GM23338 (cell line): ENCODE data around the gene OBSL1. TPM values are rescaled to one million over a fixed set of nuclear protein-coding genes. Genes with fewer than 3 reads are reported as not detected.

Experiments
- CREB1 ChIP-seq: fragments of 250-450 bp; sonication (Bioruptor Pico); IDR thresholded peaks from 2 replicates; pipeline ENCODE4 v1.5.0; 2020; ENCODE audit warnings: low read depth, mild to moderate bottlenecking, moderate library complexity
- EZH2phosphoT487 ChIP-seq: fragments of 200-600 bp; sonication (generic); IDR thresholded peaks from one replicate; pipeline ENCODE4 v1.8.1; 2018; ENCODE audit warnings: antibody characterized with exemption; ENCODE audit not compliant: unreplicated experiment
- POLR2AphosphoS5 ChIP-seq: IDR thresholded peaks from 2 replicates; pipeline ENCODE4 v1.6.1; 2016; ENCODE audit warnings: antibody characterized with exemption, low read depth
- ZNF331 ChIP-seq: fragments of 250-450 bp; sonication (Bioruptor Pico); IDR thresholded peaks from 2 replicates; pipeline ENCODE4 v1.5.0; 2020; ENCODE audit warnings: low read depth, mild to moderate bottlenecking, moderate library complexity
- polyA plus RNA-seq: library from polyadenylated mRNA; unstranded; fragments of >200 nt; fragmentation: Nextera tagmentation; extraction: Ambion mirVana; gene quantifications from 2 replicates; pipeline ENCODE4 v1.2.1, GENCODE V29; 2016
- total RNA-seq: library from RNA; depleted of rRNA; stranded (reverse); fragments of >200 nt; shearing (Covaris generic); gene quantifications from 2 replicates; pipeline ENCODE4 v1.2.3, GENCODE V29; 2014
- TF ChIP-seq, protein P1 (sequence below): fragments of 250-450 bp; sonication (Bioruptor Pico); IDR thresholded peaks from 2 replicates; pipeline ENCODE4 v1.5.0; 2020; ENCODE audit warnings: mild to moderate bottlenecking, moderate library complexity
- TF ChIP-seq, protein P2 (sequence below): IDR thresholded peaks from 2 replicates; pipeline ENCODE4 v1.6.1; 2016; ENCODE audit warnings: antibody characterized with exemption
- TF ChIP-seq, protein P3 (sequence below): IDR thresholded peaks from one replicate; pipeline ENCODE4 v1.6.1; 2018; ENCODE audit warnings: antibody characterized with exemption; ENCODE audit not compliant: unreplicated experiment

OBSL1 gene
- total and polyA plus RNA-seq, 2 experiments from 2014 or later = 94.9 to 207 TPM

DNA sequence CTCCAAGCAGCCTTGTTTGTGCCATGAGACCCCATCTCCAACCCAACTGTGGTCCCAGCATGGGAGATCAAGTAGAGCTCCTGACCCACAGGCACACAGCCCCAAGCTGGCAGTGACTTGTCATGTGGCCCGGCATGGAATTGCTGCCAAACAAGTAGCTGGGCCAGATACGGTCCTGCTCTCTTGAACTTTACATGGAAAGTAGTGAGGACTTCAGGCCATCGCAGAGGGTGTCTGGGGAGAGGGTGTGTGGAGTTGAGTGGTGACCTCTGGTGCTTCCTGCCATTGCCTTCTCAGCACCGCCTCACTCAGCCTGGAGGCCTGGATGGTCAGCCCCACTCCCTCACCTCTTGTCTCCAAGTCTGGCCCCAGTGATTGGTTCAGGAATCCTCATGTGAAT is 45.2 kb upstream of the OBSL1 start (continued):
- TF ChIP-seq, protein P1, sequence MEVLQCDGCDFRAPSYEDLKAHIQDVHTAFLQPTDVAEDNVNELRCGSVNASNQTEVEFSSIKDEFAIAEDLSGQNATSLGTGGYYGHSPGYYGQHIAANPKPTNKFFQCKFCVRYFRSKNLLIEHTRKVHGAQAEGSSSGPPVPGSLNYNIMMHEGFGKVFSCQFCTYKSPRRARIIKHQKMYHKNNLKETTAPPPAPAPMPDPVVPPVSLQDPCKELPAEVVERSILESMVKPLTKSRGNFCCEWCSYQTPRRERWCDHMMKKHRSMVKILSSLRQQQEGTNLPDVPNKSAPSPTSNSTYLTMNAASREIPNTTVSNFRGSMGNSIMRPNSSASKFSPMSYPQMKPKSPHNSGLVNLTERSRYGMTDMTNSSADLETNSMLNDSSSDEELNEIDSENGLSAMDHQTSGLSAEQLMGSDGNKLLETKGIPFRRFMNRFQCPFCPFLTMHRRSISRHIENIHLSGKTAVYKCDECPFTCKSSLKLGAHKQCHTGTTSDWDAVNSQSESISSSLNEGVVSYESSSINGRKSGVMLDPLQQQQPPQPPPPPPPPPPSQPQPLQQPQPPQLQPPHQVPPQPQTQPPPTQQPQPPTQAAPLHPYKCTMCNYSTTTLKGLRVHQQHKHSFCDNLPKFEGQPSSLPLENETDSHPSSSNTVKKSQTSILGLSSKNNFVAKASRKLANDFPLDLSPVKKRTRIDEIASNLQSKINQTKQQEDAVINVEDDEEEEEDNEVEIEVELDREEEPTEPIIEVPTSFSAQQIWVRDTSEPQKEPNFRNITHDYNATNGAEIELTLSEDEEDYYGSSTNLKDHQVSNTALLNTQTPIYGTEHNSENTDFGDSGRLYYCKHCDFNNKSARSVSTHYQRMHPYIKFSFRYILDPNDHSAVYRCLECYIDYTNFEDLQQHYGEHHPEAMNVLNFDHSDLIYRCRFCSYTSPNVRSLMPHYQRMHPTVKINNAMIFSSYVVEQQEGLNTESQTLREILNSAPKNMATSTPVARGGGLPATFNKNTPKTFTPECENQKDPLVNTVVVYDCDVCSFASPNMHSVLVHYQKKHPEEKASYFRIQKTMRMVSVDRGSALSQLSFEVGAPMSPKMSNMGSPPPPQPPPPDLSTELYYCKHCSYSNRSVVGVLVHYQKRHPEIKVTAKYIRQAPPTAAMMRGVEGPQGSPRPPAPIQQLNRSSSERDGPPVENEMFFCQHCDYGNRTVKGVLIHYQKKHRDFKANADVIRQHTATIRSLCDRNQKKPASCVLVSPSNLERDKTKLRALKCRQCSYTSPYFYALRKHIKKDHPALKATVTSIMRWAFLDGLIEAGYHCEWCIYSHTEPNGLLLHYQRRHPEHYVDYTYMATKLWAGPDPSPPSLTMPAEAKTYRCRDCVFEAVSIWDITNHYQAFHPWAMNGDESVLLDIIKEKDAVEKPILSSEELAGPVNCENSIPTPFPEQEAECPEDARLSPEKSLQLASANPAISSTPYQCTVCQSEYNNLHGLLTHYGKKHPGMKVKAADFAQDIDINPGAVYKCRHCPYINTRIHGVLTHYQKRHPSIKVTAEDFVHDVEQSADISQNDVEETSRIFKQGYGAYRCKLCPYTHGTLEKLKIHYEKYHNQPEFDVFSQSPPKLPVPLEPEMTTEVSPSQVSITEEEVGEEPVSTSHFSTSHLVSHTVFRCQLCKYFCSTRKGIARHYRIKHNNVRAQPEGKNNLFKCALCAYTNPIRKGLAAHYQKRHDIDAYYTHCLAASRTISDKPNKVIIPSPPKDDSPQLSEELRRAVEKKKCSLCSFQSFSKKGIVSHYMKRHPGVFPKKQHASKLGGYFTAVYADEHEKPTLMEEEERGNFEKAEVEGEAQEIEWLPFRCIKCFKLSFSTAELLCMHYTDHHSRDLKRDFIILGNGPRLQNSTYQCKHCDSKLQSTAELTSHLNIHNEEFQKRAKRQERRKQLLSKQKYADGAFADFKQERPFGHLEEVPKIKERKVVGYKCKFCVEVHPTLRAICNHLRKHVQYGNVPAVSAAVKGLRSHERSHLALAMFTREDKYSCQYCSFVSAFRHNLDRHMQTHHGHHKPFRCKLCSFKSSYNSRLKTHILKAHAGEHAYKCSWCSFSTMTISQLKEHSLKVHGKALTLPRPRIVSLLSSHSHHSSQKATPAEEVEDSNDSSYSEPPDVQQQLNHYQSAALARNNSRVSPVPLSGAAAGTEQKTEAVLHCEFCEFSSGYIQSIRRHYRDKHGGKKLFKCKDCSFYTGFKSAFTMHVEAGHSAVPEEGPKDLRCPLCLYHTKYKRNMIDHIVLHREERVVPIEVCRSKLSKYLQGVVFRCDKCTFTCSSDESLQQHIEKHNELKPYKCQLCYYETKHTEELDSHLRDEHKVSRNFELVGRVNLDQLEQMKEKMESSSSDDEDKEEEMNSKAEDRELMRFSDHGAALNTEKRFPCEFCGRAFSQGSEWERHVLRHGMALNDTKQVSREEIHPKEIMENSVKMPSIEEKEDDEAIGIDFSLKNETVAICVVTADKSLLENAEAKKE (CRISPR knock-in tag) = no peak
- TF ChIP-seq CREB1 (CRISPR knock-in tag) = no peak
- no peak for TF ChIP-seq POLR2AphosphoS5
- TF ChIP-seq, protein P2, sequence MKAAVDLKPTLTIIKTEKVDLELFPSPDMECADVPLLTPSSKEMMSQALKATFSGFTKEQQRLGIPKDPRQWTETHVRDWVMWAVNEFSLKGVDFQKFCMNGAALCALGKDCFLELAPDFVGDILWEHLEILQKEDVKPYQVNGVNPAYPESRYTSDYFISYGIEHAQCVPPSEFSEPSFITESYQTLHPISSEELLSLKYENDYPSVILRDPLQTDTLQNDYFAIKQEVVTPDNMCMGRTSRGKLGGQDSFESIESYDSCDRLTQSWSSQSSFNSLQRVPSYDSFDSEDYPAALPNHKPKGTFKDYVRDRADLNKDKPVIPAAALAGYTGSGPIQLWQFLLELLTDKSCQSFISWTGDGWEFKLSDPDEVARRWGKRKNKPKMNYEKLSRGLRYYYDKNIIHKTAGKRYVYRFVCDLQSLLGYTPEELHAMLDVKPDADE = no peak
- TF ChIP-seq, protein P3, sequence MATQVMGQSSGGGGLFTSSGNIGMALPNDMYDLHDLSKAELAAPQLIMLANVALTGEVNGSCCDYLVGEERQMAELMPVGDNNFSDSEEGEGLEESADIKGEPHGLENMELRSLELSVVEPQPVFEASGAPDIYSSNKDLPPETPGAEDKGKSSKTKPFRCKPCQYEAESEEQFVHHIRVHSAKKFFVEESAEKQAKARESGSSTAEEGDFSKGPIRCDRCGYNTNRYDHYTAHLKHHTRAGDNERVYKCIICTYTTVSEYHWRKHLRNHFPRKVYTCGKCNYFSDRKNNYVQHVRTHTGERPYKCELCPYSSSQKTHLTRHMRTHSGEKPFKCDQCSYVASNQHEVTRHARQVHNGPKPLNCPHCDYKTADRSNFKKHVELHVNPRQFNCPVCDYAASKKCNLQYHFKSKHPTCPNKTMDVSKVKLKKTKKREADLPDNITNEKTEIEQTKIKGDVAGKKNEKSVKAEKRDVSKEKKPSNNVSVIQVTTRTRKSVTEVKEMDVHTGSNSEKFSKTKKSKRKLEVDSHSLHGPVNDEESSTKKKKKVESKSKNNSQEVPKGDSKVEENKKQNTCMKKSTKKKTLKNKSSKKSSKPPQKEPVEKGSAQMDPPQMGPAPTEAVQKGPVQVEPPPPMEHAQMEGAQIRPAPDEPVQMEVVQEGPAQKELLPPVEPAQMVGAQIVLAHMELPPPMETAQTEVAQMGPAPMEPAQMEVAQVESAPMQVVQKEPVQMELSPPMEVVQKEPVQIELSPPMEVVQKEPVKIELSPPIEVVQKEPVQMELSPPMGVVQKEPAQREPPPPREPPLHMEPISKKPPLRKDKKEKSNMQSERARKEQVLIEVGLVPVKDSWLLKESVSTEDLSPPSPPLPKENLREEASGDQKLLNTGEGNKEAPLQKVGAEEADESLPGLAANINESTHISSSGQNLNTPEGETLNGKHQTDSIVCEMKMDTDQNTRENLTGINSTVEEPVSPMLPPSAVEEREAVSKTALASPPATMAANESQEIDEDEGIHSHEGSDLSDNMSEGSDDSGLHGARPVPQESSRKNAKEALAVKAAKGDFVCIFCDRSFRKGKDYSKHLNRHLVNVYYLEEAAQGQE = no peak
- no peak for TF ChIP-seq ZNF331
- TF ChIP-seq EZH2phosphoT487 = no peak
